Endothelial cell of umbilical vein (primary cell): ENCODE results near the gene SPDYE1. TPM values are rescaled to one million over a fixed set of nuclear protein-coding genes. Genes with fewer than 3 reads are reported as not detected.
A peak's percentile ranks its signal among the peaks of the same experiment; 100 is the strongest.

ENCODE experiments used
- BruUV-seq: library from RNA; stranded (reverse); fragments of 400-500 nt; replicated peaks from 2 replicates; lab custom pipeline; 2021; lab: Mats Ljungman, UMichigan
- CTCF ChIA-PET: fragments of 300-600, 350-600 bp; sonication (Branson Sonifier 250); formaldehyde crosslinking; loops from one replicate; lab custom pipeline; 2021; ENCODE audit warnings: antibody characterized with exemption, inconsistent platforms; lab: Charles Lee
- POLR2A ChIA-PET: fragments of 300-600, 350-600 bp; sonication (Branson Sonifier 250); formaldehyde crosslinking; loops from one replicate; lab custom pipeline; 2021; ENCODE audit warnings: antibody characterized with exemption, inconsistent platforms; lab: Charles Lee
- DNase-seq: peaks from one replicate; pipeline ENCODE4 v3.0.0-alpha.2; 2011; ENCODE audit warnings: low read depth, low spot score
- FAIRE-seq: peaks from 2 replicates; lab custom pipeline; 2011; peaks lifted over from hg19 to GRCh38; lab: Jason Lieb, UNC
- H2AFZ ChIP-seq: 2 replicates; pipeline ENCODE4 v1.6.0; 2012; ENCODE audit warnings: low read depth, low read length, control low read depth, inconsistent platforms
- H3K27ac ChIP-seq: 2 replicates; pipeline ENCODE4 v1.5.1; 2011; ENCODE audit warnings: low read depth, mild to moderate bottlenecking, control low read depth, low read length, moderate library complexity; ENCODE audit not compliant: insufficient read depth
- H3K27me3 ChIP-seq, 2 experiments: 2 replicates each; pipeline versions ENCODE4 v1.6.0 to v1.6.1; 2011; ENCODE audit warnings: low read length in 2 of 2, mixed read lengths in 1 of 2; ENCODE audit not compliant: control insufficient read depth in 2 of 2, insufficient read depth in 2 of 2
- H3K36me3 ChIP-seq, 2 experiments: 2 replicates in 1 of 2; 3 replicates in 1 of 2; pipeline ENCODE4 v1.5.1; 2011; ENCODE audit warnings: low read length in 2 of 2, mild to moderate bottlenecking in 1 of 2, moderate library complexity in 1 of 2; ENCODE audit not compliant: control insufficient read depth in 2 of 2, insufficient read depth in 2 of 2; ENCODE audit errors: extremely low read depth in 1 of 2
- H3K4me1 ChIP-seq: 3 replicates; pipeline ENCODE4 v1.5.1; 2011; ENCODE audit warnings: mild to moderate bottlenecking, low read length; ENCODE audit not compliant: control insufficient read depth, insufficient read depth; ENCODE audit errors: extremely low read depth
- H3K4me2 ChIP-seq: 2 replicates; pipeline ENCODE4 v1.6.1; 2011; ENCODE audit warnings: low read length, control low read depth, mixed read lengths; ENCODE audit not compliant: insufficient read depth
- H3K4me3 ChIP-seq, 3 experiments: fragments of 200-600 bp in 1 of 3; sonication (generic), shearing (Covaris generic) in 1 of 3; replicated peaks in 1 of 3; 2 replicates each; pipeline ENCODE4 v1.5.1; 2011 to 2016; ENCODE audit warnings: control low read depth in 3 of 3, low read length in 3 of 3, mild to moderate bottlenecking in 2 of 3, inconsistent platforms in 1 of 3, low read depth in 1 of 3, moderate library complexity in 1 of 3; ENCODE audit not compliant: insufficient read depth in 1 of 3
- H3K79me2 ChIP-seq: 2 replicates; pipeline ENCODE4 v1.6.0; 2012; ENCODE audit warnings: low read length, inconsistent platforms; ENCODE audit not compliant: control insufficient read depth, insufficient read depth
- H3K9ac ChIP-seq: replicated peaks from 2 replicates; pipeline ENCODE3; 2011; ENCODE audit warnings: low read length, control low read depth; ENCODE audit not compliant: insufficient read depth; ENCODE audit errors: extremely low read depth
- H3K9me1 ChIP-seq: replicated peaks from 3 replicates; pipeline ENCODE4 v1.6.0; 2011; ENCODE audit warnings: mild to moderate bottlenecking, low read length; ENCODE audit not compliant: control insufficient read depth, insufficient read depth; ENCODE audit errors: extremely low read depth
- H3K9me3 ChIP-seq: replicated peaks from 2 replicates; pipeline ENCODE4 v1.5.1; 2012; ENCODE audit warnings: low read length, inconsistent platforms; ENCODE audit not compliant: control insufficient read depth, insufficient read depth
- H4K20me1 ChIP-seq: replicated peaks from 2 replicates; pipeline ENCODE3; 2011; ENCODE audit warnings: mild to moderate bottlenecking, low read length; ENCODE audit not compliant: control insufficient read depth, insufficient read depth; ENCODE audit errors: extremely low read depth
- EZH2 ChIP-seq: IDR thresholded peaks from 2 replicates; pipeline ENCODE4 v1.6.1; 2012; ENCODE audit warnings: borderline replicate concordance, low read depth, mild to moderate bottlenecking, moderate library complexity, low read length, inconsistent platforms; ENCODE audit not compliant: severe bottlenecking
- FOS ChIP-seq: IDR thresholded peaks from 2 replicates; pipeline ENCODE4 v1.6.1; 2011; ENCODE audit warnings: mild to moderate bottlenecking, low read length, moderate library complexity, borderline replicate concordance; ENCODE audit not compliant: insufficient read depth
- GATA2 ChIP-seq: IDR thresholded peaks from 2 replicates; pipeline ENCODE4 v1.7.0; 2011; ENCODE audit warnings: low read depth, mild to moderate bottlenecking, moderate library complexity, mixed read lengths, low read length; ENCODE audit not compliant: insufficient read length, insufficient read depth
- JUN ChIP-seq: IDR thresholded peaks from 2 replicates; pipeline ENCODE4 v1.6.1; 2011; ENCODE audit warnings: borderline replicate concordance, low read depth; ENCODE audit not compliant: insufficient read length, insufficient read depth
- MAX ChIP-seq: IDR thresholded peaks from 2 replicates; pipeline ENCODE4 v1.6.1; 2011; ENCODE audit not compliant: insufficient read depth, insufficient read length
- MYC ChIP-seq: IDR thresholded peaks from one replicate; pipeline ENCODE4 v1.6.1; 2011; ENCODE audit warnings: mild to moderate bottlenecking, low read depth, low read length
- POLR2A ChIP-seq: IDR thresholded peaks from 2 replicates; pipeline ENCODE4 v1.6.1; 2012; ENCODE audit warnings: low read depth, mild to moderate bottlenecking, control low read depth, low read length
- POLR2AphosphoS5 ChIP-seq: IDR thresholded peaks from 2 replicates; pipeline ENCODE4 v1.6.1; 2012; ENCODE audit warnings: low read depth, mild to moderate bottlenecking, control low read depth, low read length, moderate library complexity; ENCODE audit not compliant: insufficient read depth
- dilution Hi-C: fragments of 300-500 bp; cut with MboI; formaldehyde crosslinking; loops from one replicate; pipeline ENCODE4 v1.15.0; 2019; ENCODE audit warnings: low sequenced_read_pairs; ENCODE audit not compliant: extremely low pct_ligation_motif_present
- intact Hi-C: fragments of 100-400 bp; cut with micrococcal nuclease; formaldehyde crosslinking; loops from one replicate; pipeline ENCODE4 v1.10.0; 2022
- polyA plus RNA-seq, 4 experiments: library from polyadenylated mRNA; depleted of rRNA in 3 of 4; stranded (reverse) in 3 of 4; unstranded in 1 of 4; fragments of >200 nt; gene quantifications; 2 replicates each; pipeline versions ENCODE4 v1.2.1 to v1.2.3, GENCODE V29; 2011 to 2012; ENCODE audit warnings: missing spikeins in 1 of 4
- total RNA-seq: library from RNA; stranded (reverse); gene quantifications from 2 replicates; pipeline ENCODE4 v1.2.3, GENCODE V29; 2021
- TF ChIP-seq, protein P1 (sequence below), 2 donors: IDR thresholded peaks; 1 replicate in 1 of 2; 2 replicates in 1 of 2; pipeline ENCODE4 v1.5.1; 2011; ENCODE audit warnings: low read length in 2 of 2, mild to moderate bottlenecking in 2 of 2, moderate library complexity in 2 of 2, control low read depth in 1 of 2, inconsistent platforms in 1 of 2, low read depth in 1 of 2; ENCODE audit not compliant: insufficient read depth in 1 of 2; ENCODE audit errors: extremely low read depth in 1 of 2

The SPDYE1 gene
- total and polyA plus RNA-seq, 2 donors (not counting 3 experiments of a cell fraction or from before 2014, with no cell fraction given), result not detected

- Histone ChIP-seq H3K27me3 (no peaks in the 10 kb centered on the region), H3K27ac (peak within 1 kb of the TSS; percentile 38), H3K4me3 (peak within 1 kb of the TSS; percentile 69 to 75 (median 74)), H3K4me2 (peak within 1 kb of the TSS; percentile 90), H3K79me2 (peaks cover 42% of the 10 kb centered on the region), H2AFZ (peak within 1 kb of the TSS; percentile 86), H3K9me1 (no peaks in the 10 kb centered on the region), H3K9ac (peak within 1 kb of the TSS; percentile 59), H3K4me1 (peaks cover 15% of the 10 kb centered on the region), H4K20me1 (no peaks in the 10 kb centered on the region), H3K36me3 (peaks cover 0 to 6% of the 10 kb centered on the region in 2 experiments), H3K9me3 (no peaks in the 10 kb centered on the region)
- TF ChIP-seq, protein P1, sequence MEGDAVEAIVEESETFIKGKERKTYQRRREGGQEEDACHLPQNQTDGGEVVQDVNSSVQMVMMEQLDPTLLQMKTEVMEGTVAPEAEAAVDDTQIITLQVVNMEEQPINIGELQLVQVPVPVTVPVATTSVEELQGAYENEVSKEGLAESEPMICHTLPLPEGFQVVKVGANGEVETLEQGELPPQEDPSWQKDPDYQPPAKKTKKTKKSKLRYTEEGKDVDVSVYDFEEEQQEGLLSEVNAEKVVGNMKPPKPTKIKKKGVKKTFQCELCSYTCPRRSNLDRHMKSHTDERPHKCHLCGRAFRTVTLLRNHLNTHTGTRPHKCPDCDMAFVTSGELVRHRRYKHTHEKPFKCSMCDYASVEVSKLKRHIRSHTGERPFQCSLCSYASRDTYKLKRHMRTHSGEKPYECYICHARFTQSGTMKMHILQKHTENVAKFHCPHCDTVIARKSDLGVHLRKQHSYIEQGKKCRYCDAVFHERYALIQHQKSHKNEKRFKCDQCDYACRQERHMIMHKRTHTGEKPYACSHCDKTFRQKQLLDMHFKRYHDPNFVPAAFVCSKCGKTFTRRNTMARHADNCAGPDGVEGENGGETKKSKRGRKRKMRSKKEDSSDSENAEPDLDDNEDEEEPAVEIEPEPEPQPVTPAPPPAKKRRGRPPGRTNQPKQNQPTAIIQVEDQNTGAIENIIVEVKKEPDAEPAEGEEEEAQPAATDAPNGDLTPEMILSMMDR (IDR thresholded peaks at IDR 0.05; ENCODE audit: extremely low read depth in 1 of 2, insufficient read depth in 1 of 2, low read depth in 1 of 2, low read length in 2 of 2), result no peak
- TF ChIP-seq EZH2, result no peak
- peak; percentile 98 for TF ChIP-seq POLR2AphosphoS5
- no peak for TF ChIP-seq MAX
- no peak for TF ChIP-seq MYC
- TF ChIP-seq JUN, result no peak
- no peak for TF ChIP-seq FOS
- TF ChIP-seq POLR2A, result peak; percentile 91
- TF ChIP-seq GATA2, result no peak
- dilution Hi-C loops, result no loop called here
- POLR2A ChIA-PET, result no interaction called here
- FAIRE-seq (peak; percentile 78), DNase-seq (peak; percentile 81)
- BruUV-seq, result no TSS peak
- intact Hi-C loops, result loop anchor here (1.0 kb wide), 3 partner anchors 25 to 156 kb away; partner anchors contain the start of genes POLM and YKT6
- CTCF ChIA-PET, result interaction anchor here (0.7 to 2.2 kb wide), 4 partner anchors 19 to 28 kb away, joined by 3 to 9 read pairs (median 8); no protein-coding TSS in a partner anchor
These were observed 46.9 kb downstream of the SPDYE1 start, which contains the start of gene DBNL for GRCh38 chr7:44044315-44045225. DBNL (plus strand) TSS chr7:44044702; CDS start chr7:44044738, 36 bp downstream.
